ENCODE data around the gene FOXL3. TPM values are rescaled to one million over a fixed set of nuclear protein-coding genes. Genes with fewer than 3 reads are reported as not detected.
"Not testable (repeated sequence)": the region's sequence is repeated elsewhere in the genome, so short reads cannot be mapped to it uniquely, and the experiment has no call there.

The FOXL3 gene
- total RNA-seq, 1 experiment from 2014 or later: not detected

DNA sequence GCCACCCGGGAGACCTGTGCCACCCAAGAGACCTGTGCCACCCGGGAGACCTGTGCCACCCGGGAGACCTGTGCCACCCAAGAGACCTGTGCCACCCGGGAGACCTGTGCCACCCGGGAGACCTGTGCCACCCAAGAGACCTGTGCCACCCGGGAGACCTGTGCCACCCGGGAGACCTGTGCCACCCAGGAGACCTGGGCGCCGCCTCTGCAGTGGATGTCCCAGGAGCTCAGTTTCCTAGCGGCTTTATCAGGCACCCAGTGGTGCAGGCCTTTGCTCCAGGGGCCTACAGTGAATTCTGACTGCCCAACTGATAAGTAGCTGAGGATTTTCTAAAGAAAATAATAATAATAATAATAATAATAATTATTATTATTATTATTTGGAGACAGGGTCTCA, 46.4 kb upstream of the FOXL3 start:
- H3K23ac ChIP-seq (ENCODE audit: insufficient read length, low read depth, low read length); H2AFZ ChIP-seq (ENCODE audit: low read length); H3K14ac ChIP-seq (ENCODE audit: insufficient read depth, low read length); H3K9me3 ChIP-seq (ENCODE audit: control insufficient read depth, low read depth, low read length); H3K9ac ChIP-seq (ENCODE audit: extremely low read depth, insufficient read length, low read length); H3K18ac ChIP-seq (ENCODE audit: insufficient read length, low read depth, low read length); H3K27ac ChIP-seq (ENCODE audit: insufficient read length, low read depth, low read length); H3K79me1 ChIP-seq (ENCODE audit: insufficient read depth, low read depth, low read length, poor library complexity, severe bottlenecking); H4K8ac ChIP-seq (replicated peaks; ENCODE audit: insufficient read length, low read depth, low read length); H4K5ac ChIP-seq (ENCODE audit: insufficient read length, low read depth, low read length); H2BK15ac ChIP-seq (ENCODE audit: low read depth, low read length); H3T11ph ChIP-seq (ENCODE audit: low read length); H3K4ac ChIP-seq (ENCODE audit: low read depth, low read length); H3K4me3 Mint-ChIP-seq; H2BK12ac ChIP-seq (ENCODE audit: insufficient read length, low read depth, low read length); H2AK5ac ChIP-seq (ENCODE audit: insufficient read length, low read length); H3K79me2 ChIP-seq (ENCODE audit: insufficient read depth, low read length); H3K23me2 ChIP-seq (ENCODE audit: insufficient read length, low read depth, low read length, poor library complexity, severe bottlenecking); DNase-seq; H3K27me3 ChIP-seq (ENCODE audit: insufficient read depth, low read length); H3K4me1 Mint-ChIP-seq; H2BK20ac ChIP-seq (ENCODE audit: low read depth, low read length, poor library complexity, severe bottlenecking); H3K56ac ChIP-seq (ENCODE audit: insufficient read length, low read depth, low read length); H3K27ac Mint-ChIP-seq; H2BK5ac ChIP-seq (ENCODE audit: insufficient read length, low read length); H3K4me2 ChIP-seq (ENCODE audit: insufficient read depth, insufficient read length, low read length); H3K4me1 ChIP-seq (ENCODE audit: insufficient read depth, low read length); H2BK120ac ChIP-seq (ENCODE audit: low read depth, low read length, poor library complexity, severe bottlenecking); H3K9me3 Mint-ChIP-seq; H4K91ac ChIP-seq (ENCODE audit: insufficient read length, low read depth, low read length); H3K27me3 Mint-ChIP-seq (ENCODE audit: low read depth); H4K20me1 ChIP-seq (ENCODE audit: control insufficient read depth, insufficient read depth, insufficient read length): not testable (repeated sequence)
- H3K36me3 Mint-ChIP-seq (ENCODE audit: insufficient read depth in 1 of 3, low read depth in 3 of 3): peaks cover 11 to 26% (median 20%) of the 10 kb centered on the region in 3 experiments
- WGBS (ENCODE audit: extremely low coverage, insufficient read length, low lambda C conversion rate): no CpG with 5 or more reads among the region's 10 CpGs
